Measurements from ENCODE around the gene TP73. TPM values are rescaled to one million over a fixed set of nuclear protein-coding genes. Genes with fewer than 3 reads are reported as not detected.
A peak's percentile ranks its signal among the peaks of the same experiment; 100 is the strongest.

The TP73 gene
- total and polyA plus RNA-seq, 2 donors (not counting 1 experiment from before 2014, with no cell fraction given), result 1.2 to 2.4 TPM

- Histone ChIP-seq H3K36me3 (replicated peaks in 1 of 2; ENCODE audit: control extremely low read depth in 1 of 2, control insufficient read depth in 1 of 2, extremely low read depth in 1 of 2, insufficient read depth in 2 of 2, low read length in 1 of 2) (no peaks in the 10 kb centered on the region), H3K4me1 (ENCODE audit: control insufficient read depth in 2 of 2, insufficient read depth in 2 of 2, low read length in 2 of 2) (peaks cover 52 to 86% of the 10 kb centered on the region in 2 donors), H2AFZ (ENCODE audit: insufficient read depth, low read depth, low read length, poor library complexity, severe bottlenecking) (peak overlapping the region; percentile 47), H3K4me3 (ENCODE audit: control extremely low read depth in 1 of 5, extremely low read depth in 1 of 5, insufficient read depth in 1 of 5, low read depth in 2 of 5, low read length in 4 of 5) (peak overlapping the region in 3 of 5 experiments; percentile 8 to 43 (median 9)), H3K79me2 (ENCODE audit: control insufficient read depth, insufficient read depth, low read length) (no peaks in the 10 kb centered on the region), H3K4me2 (replicated peaks; ENCODE audit: low read depth, low read length, poor library complexity, severe bottlenecking) (peak overlapping the region; percentile 78), H3K27me3 (replicated peaks in 1 of 4; ENCODE audit: control extremely low read depth in 1 of 4, control insufficient read depth in 3 of 4, insufficient read depth in 4 of 4, low read length in 3 of 4) (peaks cover 0 to 3% (median 0%) of the 10 kb centered on the region in 4 experiments), H3K9me3 (ENCODE audit: control extremely low read depth in 1 of 3, control insufficient read depth in 2 of 3, insufficient read depth in 1 of 3, low read length in 2 of 3) (peaks cover 0 to 8% (median 0%) of the 10 kb centered on the region in 3 donors), H3K27ac (ENCODE audit: low read length in 2 of 2) (peak overlapping the region; percentile 60 to 77), H4K20me1 (ENCODE audit: control insufficient read depth, insufficient read depth, low read length, poor library complexity, severe bottlenecking) (no peaks in the 10 kb centered on the region), H3K9ac (ENCODE audit: low read length) (peak overlapping the region; percentile 49)
- Mint-ChIP-seq H3K9me3 (ENCODE audit: insufficient read depth) (no peaks in the 10 kb centered on the region), H3K4me3 (peak overlapping the region; percentile 44), H3K4me1 (peaks cover 75% of the 10 kb centered on the region), H3K27ac (peak overlapping the region; percentile 79), H3K27me3 (no peaks in the 10 kb centered on the region)
- peak; percentile 66 for DNase-seq
- CTCF ChIA-PET, result interaction anchor here (1.0 to 2.1 kb wide), 5 partner anchors 10 to 52 kb away, joined by 3 to 20 read pairs (median 3); partner anchors contain the start of genes TPRG1L and WRAP73
- TF ChIP-seq CTCF (IDR thresholded peaks at IDR 0.05) (no peak), EZH2 (IDR thresholded peaks at IDR 0.05; ENCODE audit: borderline replicate concordance, insufficient read depth, low read depth, low read length, poor library complexity, severe bottlenecking) (no peak)
- WGBS (ENCODE audit: insufficient coverage), result 42% methylated on average over 22 of the region's 22 CpGs
- POLR2A ChIA-PET, result interaction anchor here (1.3 to 1.8 kb wide), 3 partner anchors 8 to 24 kb away, joined by 3 to 24 read pairs (median 12); no protein-coding TSS in a partner anchor
- peak; percentile 29 for ATAC-seq (ENCODE audit: low read depth)
- intact Hi-C loops (cut with micrococcal nuclease), result loop anchor here (1.0 to 2.0 kb wide), 3 partner anchors 11 to 52 kb away; partner anchors contain the start of genes TPRG1L and WRAP73
These were observed 24.5 kb downstream of the TP73 start for GRCh38 chr1:3676581-3677470.

Measured in B cell (primary cell).